Stimulated activated CD4-positive, alpha-beta T cell treated with anti-CD3 and anti-CD28 coated beads, Interleukin-1b, Interleukin-23, amount 100 ng/mL, for 24 hours (primary cell): ENCODE data around the gene SLC22A23.
A peak's percentile ranks its signal among the peaks of the same experiment; 100 is the strongest.

ENCODE experiments used
- DNase-seq, 4 experiments: peaks; one replicate each; pipeline ENCODE4 v3.0.0-alpha.2; 2020; ENCODE audit warnings: low read depth in 4 of 4, low spot score in 1 of 4

SLC22A23 gene

GRCh38 chr6:3423439-3424184 lies 33.2 kb downstream of the SLC22A23 start:
- no peak for DNase-seq

DNA sequence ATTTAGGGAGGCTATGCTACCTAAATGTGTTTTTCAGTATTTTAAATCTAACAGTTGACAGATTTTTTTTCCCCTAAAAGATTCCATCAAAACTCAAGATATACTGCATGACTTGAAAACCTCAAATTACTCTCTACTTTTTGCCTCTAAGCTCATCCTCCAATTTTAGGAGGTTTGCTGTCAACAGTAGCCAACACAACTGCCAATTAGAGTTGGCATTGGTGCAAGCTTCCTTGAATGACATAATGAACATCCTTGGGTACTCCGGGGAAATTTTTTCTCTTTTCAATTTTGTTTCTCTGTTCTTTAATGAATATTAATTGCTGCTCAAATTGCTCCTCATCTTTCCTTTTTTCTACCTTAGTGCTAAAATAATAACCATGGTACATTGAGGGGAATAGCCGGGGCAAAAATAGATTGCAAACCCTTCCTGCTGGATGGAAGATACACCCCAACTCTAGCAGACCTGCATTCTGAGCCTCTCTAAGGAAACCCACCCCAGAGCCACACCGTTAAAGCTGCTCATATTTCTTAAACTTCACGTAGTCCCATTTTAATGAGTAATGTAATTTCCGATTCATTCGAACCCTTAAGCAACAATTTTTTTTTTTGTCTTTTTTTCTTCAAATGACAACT lies 34.3 kb downstream of the SLC22A23 start:
- no peak for DNase-seq

GRCh38 chr6:3421791-3422434 lies 34.9 kb downstream of the SLC22A23 start:
- no peak for DNase-seq

GRCh38 chr6:3421143-3421542 lies 35.7 kb downstream of the SLC22A23 start:
- no peak for DNase-seq

GRCh38 chr6:3419624-3420272 lies 37.1 kb downstream of the SLC22A23 start:
- no peak for DNase-seq

GRCh38 chr6:3418496-3419060 lies 38.3 kb downstream of the SLC22A23 start:
- DNase-seq, result no peak

DNA sequence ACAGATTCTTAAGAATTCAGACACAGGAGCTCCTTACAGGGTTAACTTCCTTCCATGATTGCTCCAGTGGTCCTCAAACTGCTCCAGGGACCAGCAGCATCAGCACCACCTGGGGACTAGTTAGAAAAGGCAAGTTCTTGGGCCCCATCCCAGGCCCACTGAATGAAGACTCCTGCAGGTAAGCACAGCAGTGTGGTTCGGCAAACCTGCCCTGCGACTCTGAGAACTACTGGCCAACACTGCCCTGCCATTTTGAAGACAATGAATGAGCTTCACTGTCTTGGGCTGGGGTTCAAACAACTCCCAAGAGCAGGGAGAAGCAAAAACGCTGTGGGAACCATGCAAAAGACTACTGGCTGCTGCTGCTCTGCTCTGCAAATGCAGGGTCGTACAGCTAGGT lies 39.4 kb downstream of the SLC22A23 start:
- DNase-seq, result no peak

GRCh38 chr6:3415490-3415889 lies 41.4 kb downstream of the SLC22A23 start:
- no peak for DNase-seq

DNA sequence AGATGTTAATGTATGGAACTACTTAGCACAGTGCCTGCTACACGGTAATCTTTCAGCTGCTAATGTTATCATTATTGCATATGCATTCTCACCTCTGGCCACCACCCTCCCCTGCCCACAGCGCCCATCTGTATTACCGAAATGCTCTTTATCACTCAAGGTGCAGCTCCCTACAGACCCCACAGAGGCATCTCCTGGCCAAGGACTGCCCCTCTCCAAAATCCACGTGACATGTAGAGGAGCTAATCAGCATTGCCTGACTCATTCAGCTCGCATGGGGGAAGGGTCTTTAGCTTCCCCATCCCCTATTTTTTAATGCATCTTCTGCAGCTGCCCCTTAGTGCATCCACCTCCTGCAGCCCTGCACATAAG lies 41.8 kb downstream of the SLC22A23 start:
- no peak for DNase-seq

GRCh38 chr6:3414327-3415081 lies 42.3 kb downstream of the SLC22A23 start:
- DNase-seq, result peak in 1 of 4 experiments; percentile 4

- no peak for DNase-seq
Observed at GRCh38 chr6:3413592-3413991, 43.3 kb downstream of the SLC22A23 start.

GRCh38 chr6:3412779-3413500 lies 43.9 kb downstream of the SLC22A23 start:
- no peak for DNase-seq

GRCh38 chr6:3411967-3412778 lies 44.7 kb downstream of the SLC22A23 start:
- DNase-seq, result no peak

DNA sequence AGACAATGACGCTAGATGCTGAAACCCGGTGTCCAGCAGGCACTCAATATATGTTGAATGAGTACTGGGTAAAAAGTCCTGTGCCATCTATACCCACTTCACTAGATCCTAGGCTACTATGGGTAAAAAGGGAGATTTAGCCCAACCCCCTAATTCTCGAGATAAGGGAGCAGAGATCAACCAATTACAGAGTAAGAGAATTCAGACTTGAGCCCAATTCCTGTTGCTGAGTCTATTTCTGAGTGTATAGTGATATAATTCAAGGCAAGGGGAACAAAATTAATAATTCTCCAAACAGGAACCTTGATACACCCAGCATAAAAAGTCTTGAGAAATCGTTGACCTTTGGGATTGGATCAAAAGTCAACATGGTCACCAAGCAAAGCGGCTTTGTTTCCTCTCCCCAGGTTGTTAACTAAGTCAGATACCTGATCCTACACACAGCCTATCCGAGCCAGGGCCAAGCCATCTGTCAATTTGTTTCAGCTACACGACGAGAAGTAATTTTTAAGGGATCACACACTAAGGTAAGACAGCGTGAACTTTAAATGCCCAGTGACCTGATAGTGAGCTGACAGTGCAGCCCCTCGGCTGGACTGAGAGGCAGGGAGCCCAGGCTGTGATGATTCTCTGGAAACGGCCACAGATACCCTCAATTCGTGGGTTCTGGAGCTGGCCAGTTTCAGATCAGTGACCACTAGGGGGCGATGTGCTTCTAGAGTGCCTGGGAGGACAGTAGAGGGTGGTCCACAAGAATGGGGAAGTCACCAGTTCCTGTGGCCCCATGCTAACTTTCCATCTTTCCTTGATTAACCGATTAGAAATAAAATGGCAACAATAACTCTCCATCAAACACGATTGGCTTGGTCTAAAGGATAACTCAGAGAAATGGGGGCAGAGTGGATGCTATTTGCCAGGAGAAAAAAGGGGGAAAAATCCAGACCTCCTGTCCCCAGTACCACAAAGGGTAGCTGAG lies 46.2 kb downstream of the SLC22A23 start:
- DNase-seq, result peak; percentile 42 to 55 (median 50)

GRCh38 chr6:3409699-3410384 lies 47.0 kb downstream of the SLC22A23 start:
- DNase-seq, result no peak

- DNase-seq, result no peak
Observed at GRCh38 chr6:3408665-3409064, 48.2 kb downstream of the SLC22A23 start.

DNA sequence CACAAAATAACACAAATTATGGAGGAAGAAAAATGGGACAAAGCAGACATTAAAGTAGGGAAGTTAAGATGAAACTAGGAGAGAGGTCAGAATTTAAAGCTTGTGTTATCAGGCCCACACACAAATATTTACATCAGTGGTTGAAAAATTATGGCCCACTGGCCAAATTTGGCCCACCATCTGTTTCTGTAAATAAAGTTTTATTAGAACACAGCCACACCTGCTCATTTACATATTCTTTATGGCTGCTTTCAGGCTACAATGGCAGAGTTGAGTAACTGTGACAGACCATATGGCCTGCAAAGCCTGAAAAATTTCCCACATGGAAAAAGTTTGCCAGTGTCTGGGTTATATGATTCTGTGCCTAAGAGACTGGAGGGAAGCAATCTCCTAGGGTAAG lies 49.0 kb downstream of the SLC22A23 start:
- DNase-seq, result no peak
